HK-2 (cell line): ENCODE measurements around the gene KCNQ4.

Experiments used
- DNase-seq: peaks from one replicate; pipeline ENCODE4 v3.0.0-alpha.2; 2018; ENCODE audit not compliant: unreplicated experiment

Gene KCNQ4

GRCh38 chr1:40795811-40796586 is 12.4 kb downstream of the KCNQ4 start:
- no peak for DNase-seq

GRCh38 chr1:40796939-40797667 is 13.5 kb downstream of the KCNQ4 start:
- DNase-seq: no peak

- DNase-seq: no peak
Observed at GRCh38 chr1:40797668-40798010, 14.1 kb downstream of the KCNQ4 start.

GRCh38 chr1:40798366-40799281 is 15.0 kb downstream of the KCNQ4 start:
- DNase-seq: no peak

- DNase-seq: no peak
Observed at GRCh38 chr1:40799351-40799867, 15.8 kb downstream of the KCNQ4 start.

- DNase-seq: no peak
Observed at GRCh38 chr1:40801742-40802077, 18.1 kb downstream of the KCNQ4 start.

GRCh38 chr1:40802078-40802741 is 18.6 kb downstream of the KCNQ4 start:
- DNase-seq: no peak

GRCh38 chr1:40802742-40803113 is 19.1 kb downstream of the KCNQ4 start:
- no peak for DNase-seq

- no peak for DNase-seq
Observed at GRCh38 chr1:40803447-40803846, 19.9 kb downstream of the KCNQ4 start.

- DNase-seq: no peak
Observed at GRCh38 chr1:40803902-40804301, 20.3 kb downstream of the KCNQ4 start.

GRCh38 chr1:40806240-40806639 is 22.7 kb downstream of the KCNQ4 start:
- no peak for DNase-seq

GRCh38 chr1:40806731-40807695 is 23.4 kb downstream of the KCNQ4 start:
- DNase-seq: no peak

- DNase-seq: no peak
Observed at GRCh38 chr1:40808002-40808401, 24.4 kb downstream of the KCNQ4 start.

- DNase-seq: no peak
Observed at GRCh38 chr1:40808444-40808843, 24.9 kb downstream of the KCNQ4 start.

- no peak for DNase-seq
Observed at GRCh38 chr1:40808909-40809308, 25.3 kb downstream of the KCNQ4 start.

GRCh38 chr1:40810927-40811326 is 27.3 kb downstream of the KCNQ4 start:
- no peak for DNase-seq

GRCh38 chr1:40815420-40815819 is 31.8 kb downstream of the KCNQ4 start:
- no peak for DNase-seq

GRCh38 chr1:40817791-40818263 is 34.2 kb downstream of the KCNQ4 start:
- no peak for DNase-seq

GRCh38 chr1:40818264-40818961 is 34.8 kb downstream of the KCNQ4 start:
- no peak for DNase-seq

GRCh38 chr1:40819101-40819500 is 35.5 kb downstream of the KCNQ4 start:
- no peak for DNase-seq
